Breast epithelium (tissue), 3 donors: ENCODE results near the gene RCOR1.

Experiments used
- POLR2A ChIP-seq: fragments of 450-650 bp; IDR thresholded peaks from one replicate; pipeline ENCODE4 v1.6.1; 2016; ENCODE audit warnings: antibody characterized with exemption, mild to moderate bottlenecking, moderate library complexity
- POLR2AphosphoS5 ChIP-seq, 3 donors: sonication (generic); formaldehyde crosslinking; IDR thresholded peaks; one replicate each; pipeline ENCODE4 v1.6.1; 2017; ENCODE audit warnings: antibody characterized with exemption in 3 of 3
- TF ChIP-seq, protein P1 (sequence below), 3 donors: fragments of 450-650 bp; IDR thresholded peaks; one replicate each; pipeline ENCODE4 v1.5.1; 2016 to 2017; ENCODE audit warnings: antibody characterized with exemption in 3 of 3, mild to moderate bottlenecking in 3 of 3, moderate library complexity in 3 of 3

DNA sequence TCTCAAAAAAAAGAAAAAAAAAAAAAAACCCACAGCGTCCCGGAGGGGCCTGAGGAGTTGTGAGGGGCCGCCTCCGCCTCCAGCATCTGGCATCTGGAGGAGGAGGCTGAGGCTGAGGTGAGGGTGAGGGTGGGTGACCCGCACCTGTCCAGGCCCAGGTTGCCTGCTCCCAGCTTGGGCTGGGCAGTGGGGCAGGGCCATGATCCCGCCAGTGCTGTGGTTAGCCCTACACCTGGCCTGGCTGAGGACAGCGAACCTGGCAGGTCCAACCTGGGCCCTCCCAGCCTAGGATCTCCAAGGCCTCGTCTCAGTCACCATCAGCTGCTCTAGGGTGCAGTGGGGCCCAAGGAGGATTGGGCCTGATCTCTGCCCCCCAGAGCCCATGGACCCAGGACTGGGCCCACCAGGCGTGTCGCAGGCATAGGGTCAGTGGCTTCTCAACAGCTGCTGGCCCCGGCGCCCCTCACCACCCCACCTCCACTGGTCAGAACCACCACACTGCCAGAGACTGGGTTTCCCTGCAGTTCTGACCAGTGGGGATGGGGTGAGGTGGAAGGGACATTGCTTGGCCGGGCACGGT lies 36.3 kb upstream of the RCOR1 start:
- no peak for TF ChIP-seq POLR2A
- TF ChIP-seq, protein P1, sequence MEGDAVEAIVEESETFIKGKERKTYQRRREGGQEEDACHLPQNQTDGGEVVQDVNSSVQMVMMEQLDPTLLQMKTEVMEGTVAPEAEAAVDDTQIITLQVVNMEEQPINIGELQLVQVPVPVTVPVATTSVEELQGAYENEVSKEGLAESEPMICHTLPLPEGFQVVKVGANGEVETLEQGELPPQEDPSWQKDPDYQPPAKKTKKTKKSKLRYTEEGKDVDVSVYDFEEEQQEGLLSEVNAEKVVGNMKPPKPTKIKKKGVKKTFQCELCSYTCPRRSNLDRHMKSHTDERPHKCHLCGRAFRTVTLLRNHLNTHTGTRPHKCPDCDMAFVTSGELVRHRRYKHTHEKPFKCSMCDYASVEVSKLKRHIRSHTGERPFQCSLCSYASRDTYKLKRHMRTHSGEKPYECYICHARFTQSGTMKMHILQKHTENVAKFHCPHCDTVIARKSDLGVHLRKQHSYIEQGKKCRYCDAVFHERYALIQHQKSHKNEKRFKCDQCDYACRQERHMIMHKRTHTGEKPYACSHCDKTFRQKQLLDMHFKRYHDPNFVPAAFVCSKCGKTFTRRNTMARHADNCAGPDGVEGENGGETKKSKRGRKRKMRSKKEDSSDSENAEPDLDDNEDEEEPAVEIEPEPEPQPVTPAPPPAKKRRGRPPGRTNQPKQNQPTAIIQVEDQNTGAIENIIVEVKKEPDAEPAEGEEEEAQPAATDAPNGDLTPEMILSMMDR (IDR thresholded peaks at IDR 0.05), result no peak
- no peak for TF ChIP-seq POLR2AphosphoS5 (IDR thresholded peaks at IDR 0.05)
